ENCODE results near the gene COL5A1.

COL5A1 gene

GRCh38 chr9:134641173-134641989, at the start of gene COL5A1:
Gene COL5A1, plus strand, starts transcription at chr9:134641803. Its CDS starts 385 bp downstream, at chr9:134642188.
- peak; percentile 50 for DNase-seq (ENCODE audit: low spot score)

GRCh38 chr9:134592018-134592818, 49.4 kb upstream of the COL5A1 start:
- DNase-seq (ENCODE audit: low spot score): no peak

GRCh38 chr9:134592819-134593200, 48.8 kb upstream of the COL5A1 start:
- no peak for DNase-seq (ENCODE audit: low spot score)

GRCh38 chr9:134593286-134594077, 48.1 kb upstream of the COL5A1 start:
- DNase-seq (ENCODE audit: low spot score): no peak

GRCh38 chr9:134594078-134594941, 47.3 kb upstream of the COL5A1 start:
- DNase-seq (ENCODE audit: low spot score): no peak

- no peak for DNase-seq (ENCODE audit: low spot score)
Observed at GRCh38 chr9:134595014-134595413, 46.6 kb upstream of the COL5A1 start.

GRCh38 chr9:134597041-134597913, 44.3 kb upstream of the COL5A1 start:
- DNase-seq (ENCODE audit: low spot score): no peak

GRCh38 chr9:134597957-134598883, 43.4 kb upstream of the COL5A1 start:
- no peak for DNase-seq (ENCODE audit: low spot score)

- no peak for DNase-seq (ENCODE audit: low spot score)
Observed at GRCh38 chr9:134598884-134599245, 42.7 kb upstream of the COL5A1 start.

GRCh38 chr9:134600371-134600770, 41.2 kb upstream of the COL5A1 start:
- no peak for DNase-seq (ENCODE audit: low spot score)

GRCh38 chr9:134600836-134601638, 40.6 kb upstream of the COL5A1 start:
- DNase-seq (ENCODE audit: low spot score): no peak

- no peak for DNase-seq (ENCODE audit: low spot score)
Observed at GRCh38 chr9:134601764-134602163, 39.8 kb upstream of the COL5A1 start.

GRCh38 chr9:134602547-134603362, 38.8 kb upstream of the COL5A1 start:
- no peak for DNase-seq (ENCODE audit: low spot score)

- DNase-seq (ENCODE audit: low spot score): no peak
Observed at GRCh38 chr9:134604834-134605233, 36.8 kb upstream of the COL5A1 start.

- no peak for DNase-seq (ENCODE audit: low spot score)
Observed at GRCh38 chr9:134605351-134605965, 36.1 kb upstream of the COL5A1 start.

- no peak for DNase-seq (ENCODE audit: low spot score)
Observed at GRCh38 chr9:134605966-134606357, 35.6 kb upstream of the COL5A1 start.

Data from COLO829 (cell line).